Activated CD4-positive, alpha-beta T cell treated with anti-CD3 and anti-CD28 coated beads, Interleukin-2, amount 50 U/mL, for 16 hours (primary cell): ENCODE results near the gene IFI16.
"Not testable (repeated sequence)": the region's sequence is repeated elsewhere in the genome, so short reads cannot be mapped to it uniquely, and the experiment has no call there.

ENCODE experiments used
- DNase-seq: peaks from one replicate; pipeline ENCODE4 v3.0.0-alpha.2; 2020

Gene IFI16

GRCh38 chr1:159009287-159009686 is 420 bp upstream of the IFI16 start:
- DNase-seq = peak; percentile 42

GRCh38 chr1:159010391-159010790 is 684 bp downstream of the IFI16 start:
- no peak for DNase-seq

DNA sequence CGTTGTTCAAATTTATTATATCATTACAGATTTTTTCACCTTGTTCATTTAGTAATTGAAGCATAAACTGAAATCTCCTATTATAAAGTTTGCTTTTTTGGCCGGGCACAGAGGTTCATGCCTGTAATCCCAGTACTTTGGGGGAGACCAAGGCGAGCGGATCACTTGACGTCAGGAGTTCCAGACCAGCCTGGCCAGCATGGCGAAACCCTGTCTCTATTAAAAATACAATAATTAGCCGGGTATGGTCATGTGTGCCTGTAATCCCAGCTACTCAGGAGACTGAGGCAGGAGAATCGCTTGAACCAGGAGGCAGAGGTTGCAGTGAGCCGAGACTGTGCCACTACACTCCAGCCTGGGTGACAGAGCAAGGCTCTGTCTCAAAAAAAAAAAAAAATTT is 1.3 kb downstream of the IFI16 start:
- DNase-seq = peak; percentile 26

DNA sequence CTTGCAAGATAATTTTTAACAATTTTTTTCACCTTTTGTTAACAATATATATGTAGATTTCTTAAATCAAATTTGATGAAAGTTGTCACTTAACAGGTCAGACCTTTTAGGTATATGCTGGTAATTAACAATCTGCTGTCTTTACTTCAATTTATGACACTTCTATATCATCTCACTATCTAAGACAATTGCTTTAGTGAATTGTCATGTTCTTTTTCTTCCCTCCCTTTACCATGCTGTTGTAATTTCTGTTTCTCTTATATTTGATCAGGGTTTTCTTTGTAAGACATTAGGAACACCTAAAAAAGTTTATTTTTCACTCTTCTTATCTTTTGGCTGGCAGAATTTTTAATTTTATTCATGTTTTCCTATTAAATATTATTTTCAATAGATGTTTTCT is 2.0 kb downstream of the IFI16 start:
- peak; percentile 30 for DNase-seq

GRCh38 chr1:159012495-159012894 is 2.8 kb downstream of the IFI16 start:
- peak; percentile 91 for DNase-seq

DNA sequence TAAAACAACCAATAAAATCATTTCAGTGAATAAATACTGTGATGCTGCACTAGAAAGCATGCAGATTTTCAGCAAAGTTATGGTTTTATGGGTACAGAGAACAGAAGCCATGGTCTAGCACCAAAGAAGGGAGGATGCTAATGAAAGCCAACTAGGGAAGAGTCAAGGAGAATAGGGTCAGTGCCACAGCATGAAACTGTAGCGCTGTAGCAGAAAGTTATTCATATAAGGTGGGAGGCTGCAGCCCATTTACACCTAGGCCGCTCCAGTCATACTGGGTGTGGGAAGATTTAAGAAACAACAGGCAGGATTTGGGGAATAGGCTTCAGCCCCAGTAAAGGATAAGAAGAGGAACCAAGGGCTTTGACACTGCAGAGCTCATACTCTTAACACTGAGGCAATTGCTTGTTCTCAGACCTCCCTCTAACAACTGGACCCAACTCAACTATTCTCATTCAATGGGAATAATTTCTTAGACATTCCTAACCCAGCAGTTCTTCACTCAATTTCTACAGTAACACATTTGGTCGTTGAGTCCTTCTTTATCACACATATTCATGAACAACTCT is 4.4 kb downstream of the IFI16 start:
- DNase-seq = peak; percentile 50

GRCh38 chr1:159014851-159015250 is 5.1 kb downstream of the IFI16 start:
- DNase-seq = peak; percentile 48

DNA sequence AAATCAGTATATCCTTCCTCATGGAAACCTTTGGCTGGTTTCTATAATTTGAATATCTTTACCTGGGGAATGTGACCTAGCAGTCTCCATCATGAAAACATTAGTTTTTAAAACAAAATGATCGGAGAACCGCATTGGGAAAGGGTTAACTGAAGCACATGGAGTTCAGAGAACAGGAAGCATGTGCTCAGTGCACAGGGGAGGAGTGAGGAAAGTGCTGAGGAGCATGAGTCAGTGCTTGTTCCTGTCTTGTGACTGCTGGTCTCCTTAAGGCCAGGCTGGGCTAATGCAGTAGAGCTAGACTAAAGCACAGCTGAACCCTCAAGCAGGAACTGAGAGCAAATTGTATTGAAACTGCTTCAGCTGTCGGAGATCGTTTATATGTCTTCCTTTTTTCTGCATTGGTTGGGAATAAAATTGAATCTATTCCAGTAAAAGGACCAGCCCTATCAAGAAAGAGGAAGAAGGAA is 5.8 kb downstream of the IFI16 start:
- peak; percentile 93 for DNase-seq

GRCh38 chr1:159023723-159024122 is 14.0 kb downstream of the IFI16 start:
- DNase-seq = no peak

DNA sequence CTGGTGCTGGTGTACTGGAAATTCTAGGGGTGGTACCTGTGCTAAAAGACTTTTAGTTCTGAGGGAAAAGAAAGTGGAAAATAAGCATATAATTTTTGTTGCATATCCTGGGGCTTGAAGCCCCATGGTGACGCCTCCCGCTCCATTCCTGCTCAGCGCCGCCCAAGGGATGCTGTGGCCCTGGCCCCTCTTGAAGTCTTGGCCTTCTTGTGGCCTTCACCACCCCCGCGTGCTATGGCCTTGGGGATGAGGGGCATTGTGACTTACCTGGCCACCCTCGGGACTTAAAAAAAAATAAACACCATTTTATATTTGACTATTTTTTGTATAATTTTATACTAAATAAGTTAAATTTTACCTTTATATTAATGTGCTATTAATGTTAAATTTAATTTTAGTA is 15.3 kb downstream of the IFI16 start:
- DNase-seq = no peak

DNA sequence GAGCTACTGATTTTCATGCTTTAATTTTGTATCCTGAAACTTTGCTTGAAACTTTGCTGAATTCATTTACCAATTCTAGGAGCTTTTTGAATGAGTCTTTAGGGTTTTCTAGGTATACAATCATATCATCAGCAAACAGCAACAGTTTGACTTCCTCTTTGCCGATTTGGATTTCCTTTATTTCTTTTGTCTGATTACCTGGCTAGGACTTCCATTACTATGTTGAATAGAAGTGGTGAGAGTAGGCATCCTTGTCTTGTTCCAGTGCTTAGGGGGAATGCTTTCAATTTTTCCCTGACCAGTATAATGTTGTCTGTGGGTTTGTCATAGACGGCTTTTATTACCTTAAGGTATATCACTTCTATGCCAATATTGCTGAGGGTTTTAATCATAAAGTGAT is 17.1 kb downstream of the IFI16 start:
- not testable (repeated sequence) for DNase-seq

DNA sequence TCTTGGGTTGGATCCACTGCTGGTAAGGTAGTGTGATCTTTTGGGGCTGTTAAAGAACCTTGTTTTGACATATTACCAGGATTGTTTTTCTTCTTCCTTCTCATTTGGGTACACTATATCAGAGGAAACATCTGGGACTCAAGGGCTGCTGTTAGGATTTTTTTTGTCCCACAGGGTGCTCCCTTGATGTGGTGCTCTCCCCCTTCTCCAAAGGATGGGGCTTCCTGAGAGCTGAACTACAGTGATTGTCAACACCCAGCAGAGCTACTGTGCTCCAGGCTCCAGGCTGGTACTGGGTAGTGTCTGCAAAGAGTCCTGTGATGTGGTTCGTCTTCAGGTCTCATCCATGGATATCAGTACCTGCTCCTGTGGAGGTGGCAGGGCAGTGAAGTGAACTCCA is 20.6 kb downstream of the IFI16 start:
- no peak for DNase-seq

DNA sequence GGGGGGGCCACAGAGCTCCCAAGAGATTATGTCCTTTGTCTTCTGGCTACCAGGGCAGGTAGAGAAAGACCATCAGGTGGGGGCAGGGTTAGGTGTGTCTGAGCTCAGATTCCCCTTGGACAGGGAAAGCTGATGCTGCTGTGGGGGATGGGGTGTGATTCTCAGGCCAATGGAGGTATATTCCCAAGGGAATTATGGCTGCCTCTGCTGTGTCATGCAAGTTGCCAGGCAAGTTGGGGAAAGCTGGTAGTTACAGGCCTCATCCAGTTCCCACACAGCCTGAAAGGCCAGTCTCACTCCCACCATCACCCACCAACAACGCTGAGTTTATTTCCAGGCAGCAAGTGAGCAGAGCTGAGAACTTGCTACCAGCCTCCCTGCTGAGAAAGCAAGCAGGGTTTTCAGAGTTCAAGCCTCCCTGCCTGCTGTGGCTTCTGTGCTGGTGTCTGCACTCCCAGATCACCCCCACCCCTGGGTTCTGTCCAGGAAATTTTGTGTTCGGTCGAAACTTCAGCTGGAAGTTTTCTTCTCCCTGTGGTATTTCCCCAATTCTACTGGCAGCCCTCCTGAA is 21.3 kb downstream of the IFI16 start:
- DNase-seq = no peak

GRCh38 chr1:159040206-159040605 is 30.5 kb downstream of the IFI16 start:
- DNase-seq = no peak

DNA sequence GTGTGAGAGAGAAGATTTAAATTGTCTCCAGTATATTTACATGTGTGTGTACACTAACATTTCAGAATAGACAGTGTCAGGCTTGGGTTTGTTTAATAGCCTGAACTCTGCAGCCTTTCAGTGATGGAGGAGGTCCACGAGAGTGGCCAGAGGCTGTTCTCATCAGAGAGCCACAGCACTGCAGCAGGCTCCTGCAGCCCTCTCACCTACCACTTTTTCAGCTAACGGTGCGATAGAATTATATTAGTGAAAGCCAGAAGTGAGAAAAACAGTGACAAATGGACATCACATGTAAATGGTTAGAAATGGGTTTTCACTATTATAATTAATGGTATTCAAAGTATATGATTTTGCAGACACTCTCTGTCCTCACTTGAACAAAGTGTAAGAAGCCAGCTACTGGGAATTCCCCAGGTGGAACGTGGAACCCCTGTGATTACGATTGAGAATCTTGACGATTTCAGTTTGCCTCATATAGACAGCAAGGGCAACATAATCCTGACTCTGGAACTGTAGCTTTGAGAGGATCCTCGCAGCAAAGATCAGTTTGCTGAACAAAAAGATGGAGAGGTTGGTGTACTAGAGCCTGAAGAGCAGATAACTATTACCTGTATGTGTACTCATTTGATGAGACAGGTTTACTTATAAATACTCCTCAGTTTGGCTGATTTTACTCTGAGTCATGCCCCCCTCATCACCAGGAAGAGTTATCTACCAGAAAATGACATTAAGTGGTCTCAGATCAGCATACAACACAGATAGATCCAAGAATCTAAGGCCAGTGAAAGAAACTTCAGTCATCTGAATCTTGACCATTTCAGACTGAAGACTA is 31.4 kb downstream of the IFI16 start:
- DNase-seq = no peak

DNA sequence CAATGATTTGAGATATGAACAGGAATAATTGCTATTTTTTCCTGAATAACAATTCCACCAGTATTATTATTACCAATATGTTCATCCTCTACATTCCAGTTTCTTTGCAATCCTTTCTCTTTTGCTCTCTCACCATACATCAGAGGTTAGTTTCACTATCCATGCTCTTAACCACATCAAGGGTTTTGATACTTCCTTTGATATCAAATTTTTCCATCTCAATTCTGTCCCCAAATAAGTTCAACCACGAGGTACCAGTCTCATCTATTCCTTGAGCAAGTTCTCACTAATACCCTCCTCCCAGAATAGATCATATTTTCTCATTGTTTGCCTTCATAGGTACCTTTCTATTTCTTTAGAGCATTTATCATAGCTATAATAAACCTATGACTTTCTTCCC is 36.8 kb downstream of the IFI16 start:
- DNase-seq = peak; percentile 17

DNA sequence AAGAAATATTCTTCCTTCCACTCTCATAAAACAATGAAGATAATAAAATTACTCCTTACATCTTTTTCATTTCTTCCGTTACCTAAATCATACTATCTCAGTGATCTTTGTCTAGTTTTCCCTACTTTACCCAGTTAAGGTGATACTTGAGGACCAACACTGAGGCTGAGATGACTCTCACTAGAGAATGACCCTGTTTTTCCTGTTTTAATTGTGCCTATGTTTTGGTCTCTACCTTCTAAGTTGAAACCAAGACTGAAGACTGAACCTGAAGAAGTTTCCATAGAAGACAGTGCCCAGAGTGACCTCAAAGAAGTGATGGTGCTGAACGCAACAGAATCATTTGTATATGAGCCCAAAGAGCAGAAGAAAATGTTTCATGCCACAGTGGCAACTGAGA is 41.7 kb downstream of the IFI16 start:
- no peak for DNase-seq

DNA sequence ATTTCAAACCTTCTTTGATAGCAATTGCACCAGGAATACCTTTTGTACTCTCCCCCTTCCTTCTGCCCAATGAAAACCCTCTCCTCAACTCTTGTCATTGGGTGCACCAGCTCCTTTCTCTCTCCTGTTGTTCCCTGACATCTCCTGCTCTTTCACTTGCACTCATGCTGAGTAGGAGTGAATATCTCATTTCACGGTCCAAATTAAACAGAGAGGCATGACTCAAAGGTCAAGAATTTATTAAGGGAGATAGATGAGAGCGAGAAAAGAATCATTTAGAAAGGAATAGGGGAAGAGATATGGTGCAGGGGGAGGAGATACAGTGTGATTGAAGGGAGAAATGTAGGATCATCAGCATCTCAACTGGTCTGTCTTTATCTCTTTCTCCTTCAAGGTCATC is 44.7 kb downstream of the IFI16 start:
- no peak for DNase-seq

GRCh38 chr1:159055181-159055641 is 45.5 kb downstream of the IFI16 start:
- no peak for DNase-seq

- DNase-seq = no peak
These were observed 46.5 kb downstream of the IFI16 start for GRCh38 chr1:159056069-159056698.

DNA sequence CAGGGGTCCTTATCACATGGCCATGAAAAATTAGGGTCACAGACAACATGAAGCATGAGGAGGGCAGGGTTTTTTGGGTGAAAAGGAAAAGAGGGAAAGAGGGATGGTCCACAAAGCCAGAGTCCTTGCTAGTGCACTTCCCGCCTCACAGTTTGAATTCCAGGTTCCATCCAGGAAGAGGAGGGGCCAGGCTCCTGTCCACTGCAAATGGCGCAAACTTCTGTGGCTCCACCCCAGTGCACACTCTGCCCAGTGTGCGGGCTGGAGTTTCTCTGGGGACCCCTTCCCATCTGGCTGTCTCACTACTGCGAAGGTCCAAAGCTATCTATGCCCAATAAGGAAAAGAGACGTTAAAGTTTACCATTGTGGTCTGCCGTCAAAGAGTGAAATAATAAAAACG is 49.0 kb downstream of the IFI16 start:
- DNase-seq = no peak

- DNase-seq = no peak
These were observed 55.4 kb downstream of the IFI16 start for GRCh38 chr1:159065106-159065505.

GRCh38 chr1:159066108-159066507 is 56.4 kb downstream of the IFI16 start:
- no peak for DNase-seq
